GM19397 (cell line): ENCODE measurements around the gene CTDSPL.

Experiments used
- ATAC-seq: cut with Tn5 transposase; IDR thresholded peaks from one replicate; pipeline ENCODE4 v1.9.1; 2021; ENCODE audit warnings: mild to moderate bottlenecking, moderate library complexity; ENCODE audit not compliant: unreplicated experiment

Gene CTDSPL

DNA sequence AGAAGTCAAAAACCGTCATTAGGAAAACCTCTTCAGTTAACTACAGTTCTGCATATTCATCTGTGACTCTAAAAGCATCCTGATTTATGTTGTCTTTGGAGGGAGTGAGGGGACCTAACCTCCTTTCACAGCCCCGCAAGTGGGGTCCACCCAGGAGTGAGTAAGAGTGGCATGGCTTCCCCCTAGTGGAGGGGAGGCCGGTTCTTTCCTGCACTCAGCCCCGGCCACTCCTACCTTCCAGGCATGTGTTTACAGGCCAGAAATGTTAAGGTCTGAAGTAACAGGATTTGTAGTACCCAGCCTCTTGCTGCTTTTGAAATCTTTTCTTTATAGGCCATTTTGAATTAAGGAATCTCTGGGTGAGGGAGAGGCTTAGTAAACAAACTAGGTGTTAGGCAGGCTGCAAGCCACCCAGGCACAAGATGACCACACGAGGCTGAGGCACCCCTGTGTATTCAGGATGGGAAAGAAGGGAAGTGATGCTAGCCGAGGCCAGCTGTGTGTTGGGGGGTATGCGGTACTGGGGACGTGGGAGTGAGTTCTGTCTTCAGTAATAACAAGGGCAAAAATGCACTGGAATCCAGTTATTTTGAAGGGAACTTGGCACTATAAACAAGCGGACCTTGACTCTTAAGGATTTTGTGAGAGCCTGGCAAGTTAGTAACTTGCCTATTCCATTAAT, 50.5 kb downstream of the CTDSPL start:
- no peak for ATAC-seq

DNA sequence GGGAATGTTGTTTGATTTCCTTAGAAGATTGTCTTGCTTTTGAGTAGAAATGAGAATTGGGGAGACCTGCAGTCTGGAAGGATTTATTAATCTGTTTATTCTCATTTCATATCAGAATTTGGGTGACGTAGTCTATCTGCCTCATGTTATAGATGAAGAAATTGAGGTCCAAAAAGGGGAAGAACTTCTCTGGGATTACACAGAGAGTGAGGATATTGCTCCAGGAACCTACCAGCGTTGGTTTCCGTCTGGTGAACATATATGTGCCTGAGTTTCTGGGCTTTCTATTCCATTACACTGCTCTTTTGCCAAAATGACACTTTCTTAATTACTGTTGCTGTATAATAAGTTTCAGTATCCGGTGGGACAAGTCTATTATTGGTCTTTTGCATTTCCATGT, 51.8 kb downstream of the CTDSPL start:
- no peak for ATAC-seq

DNA sequence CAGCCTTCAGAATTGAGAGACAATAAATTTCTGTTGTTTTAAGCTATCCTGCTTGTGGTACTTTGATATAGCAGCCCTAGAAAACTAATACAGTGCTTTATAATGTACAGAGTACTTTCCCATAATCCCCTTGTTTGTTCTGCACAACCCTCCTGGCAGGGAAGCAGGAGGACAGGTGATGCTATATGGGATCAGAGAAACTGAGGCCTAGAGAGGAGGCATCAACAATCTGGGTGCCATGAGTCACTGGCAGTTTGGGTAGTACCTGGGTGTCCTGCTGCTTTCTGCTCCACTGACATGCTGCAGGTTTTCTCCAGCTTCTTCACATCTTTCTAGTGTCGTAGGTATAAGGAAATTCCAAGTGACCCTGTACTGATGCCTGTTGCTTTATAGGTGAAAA, 55.0 kb downstream of the CTDSPL start:
- ATAC-seq: no peak

DNA sequence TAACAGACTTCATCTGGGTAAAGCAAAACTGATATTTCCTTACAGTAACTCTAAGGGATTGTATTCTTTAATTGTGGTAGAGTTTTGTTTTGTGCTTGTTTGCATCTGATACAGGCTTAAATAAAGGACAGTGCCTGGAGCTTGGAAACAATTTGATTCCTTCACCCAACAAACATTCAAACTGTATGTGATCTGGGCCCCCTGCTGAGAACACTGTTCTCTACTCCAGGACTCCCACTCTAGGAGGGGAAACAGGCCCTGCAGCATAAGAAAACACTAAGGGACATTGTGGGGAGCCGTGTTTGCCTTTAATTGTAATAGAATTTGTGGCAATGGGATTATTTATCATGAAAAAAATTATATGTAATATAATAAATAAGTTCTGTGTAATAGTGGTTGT, 56.9 kb downstream of the CTDSPL start:
- no peak for ATAC-seq

DNA sequence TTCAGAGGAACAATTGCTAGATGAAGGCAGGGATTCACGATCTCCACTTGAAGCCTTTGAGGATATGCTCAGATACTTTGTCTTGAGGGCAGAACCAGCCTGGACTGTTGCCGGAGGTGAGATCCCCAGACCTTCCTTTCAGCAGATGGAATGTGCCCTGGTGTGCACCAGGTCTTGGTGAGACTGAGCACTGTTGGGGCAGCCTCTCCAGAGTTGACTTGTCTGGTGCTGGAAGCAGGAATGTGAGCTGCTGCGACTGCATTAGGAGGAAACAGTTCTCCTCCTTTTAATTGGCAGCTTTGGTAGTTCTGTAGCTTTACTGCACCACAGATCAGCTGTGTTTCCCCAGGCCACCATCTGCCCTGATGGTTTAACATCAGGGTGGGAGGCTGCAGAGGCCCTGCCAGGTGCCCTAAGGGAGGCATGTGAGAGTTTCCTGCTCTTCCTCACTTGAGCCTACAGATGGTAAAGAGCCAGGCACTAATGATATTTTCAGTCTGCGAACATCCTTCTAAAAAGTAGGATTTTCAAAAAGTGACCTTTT, 58.5 kb downstream of the CTDSPL start:
- no peak for ATAC-seq

DNA sequence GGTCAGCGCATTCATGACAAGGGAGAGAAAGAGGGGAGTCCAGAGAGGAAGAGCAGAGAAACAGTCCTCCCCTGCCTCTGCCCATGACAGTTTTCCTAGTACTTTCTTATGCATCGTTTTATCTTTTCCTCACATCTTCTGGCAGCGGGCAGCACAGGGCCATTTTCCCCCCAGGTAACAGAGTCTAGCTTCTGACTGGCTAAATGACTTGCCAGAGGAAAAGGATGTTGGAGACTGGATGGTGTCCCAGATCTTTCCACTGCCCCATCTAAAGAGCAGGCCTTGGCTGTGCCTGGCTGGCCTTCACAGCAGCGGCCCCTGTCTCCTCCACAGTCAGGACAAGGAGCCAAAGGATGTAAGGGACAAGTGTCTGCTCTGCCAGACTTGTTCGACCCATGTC, 59.3 kb downstream of the CTDSPL start:
- no peak for ATAC-seq

DNA sequence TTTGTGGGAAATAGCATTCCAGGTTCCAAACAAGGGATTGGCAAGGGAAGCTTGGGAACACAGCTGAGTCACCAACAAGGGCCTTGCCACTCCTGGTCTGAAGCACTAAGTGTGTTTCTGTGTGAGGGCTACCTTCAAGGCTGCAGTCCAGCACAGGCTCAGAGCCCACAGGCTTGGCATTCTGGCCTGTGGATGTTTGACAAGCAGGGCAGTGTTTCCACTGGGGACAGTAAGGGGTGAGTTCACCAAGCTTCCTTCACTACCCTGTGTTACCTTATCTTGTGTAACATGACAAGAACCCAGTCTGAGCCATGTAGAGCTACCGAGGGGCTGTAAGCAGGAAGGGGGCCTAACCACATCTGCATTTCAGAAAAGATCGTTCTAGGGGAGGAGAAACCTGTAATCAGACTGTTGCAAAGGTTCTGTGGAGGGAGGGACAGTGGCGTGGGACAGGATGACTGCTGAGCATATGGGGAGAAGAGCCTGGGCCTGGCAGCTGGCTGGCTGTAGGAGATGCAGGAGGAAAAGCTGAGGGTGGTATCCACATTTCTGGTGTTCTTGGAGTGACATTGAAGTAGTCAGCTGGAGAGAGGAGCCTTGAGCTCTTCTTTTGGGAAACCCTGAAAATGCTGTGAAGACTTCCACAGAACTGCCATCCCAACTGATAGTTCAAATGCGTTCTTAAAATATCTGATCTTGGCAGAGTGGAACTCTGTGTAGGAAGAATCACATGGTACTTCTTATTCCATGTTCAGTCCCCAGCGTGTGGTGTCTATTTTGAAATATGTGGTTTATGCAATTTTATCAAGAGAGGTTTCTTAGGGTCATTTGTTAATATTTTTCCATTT, 61.3 kb downstream of the CTDSPL start:
- no peak for ATAC-seq

DNA sequence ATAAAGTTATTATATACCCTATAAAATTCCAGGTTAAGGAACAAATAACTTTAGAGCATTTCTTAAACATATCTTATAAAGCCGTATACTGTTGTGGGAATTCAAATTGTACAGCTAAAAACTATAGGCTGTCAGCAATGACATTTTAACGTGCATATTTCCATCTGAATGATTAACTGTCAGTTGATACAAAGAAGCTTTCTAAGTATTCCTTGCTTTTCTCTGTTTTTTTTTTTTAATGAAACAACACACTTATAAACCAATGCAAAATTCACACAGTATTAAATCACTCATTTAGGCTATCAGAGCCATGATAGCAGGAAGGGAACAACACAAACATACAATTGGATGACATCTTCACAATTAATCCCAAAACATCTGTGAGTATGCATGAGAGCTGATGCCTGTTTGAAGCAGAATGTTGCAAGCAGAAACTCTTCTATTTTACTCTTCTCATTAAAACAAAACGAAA, 61.9 kb downstream of the CTDSPL start:
- no peak for ATAC-seq

DNA sequence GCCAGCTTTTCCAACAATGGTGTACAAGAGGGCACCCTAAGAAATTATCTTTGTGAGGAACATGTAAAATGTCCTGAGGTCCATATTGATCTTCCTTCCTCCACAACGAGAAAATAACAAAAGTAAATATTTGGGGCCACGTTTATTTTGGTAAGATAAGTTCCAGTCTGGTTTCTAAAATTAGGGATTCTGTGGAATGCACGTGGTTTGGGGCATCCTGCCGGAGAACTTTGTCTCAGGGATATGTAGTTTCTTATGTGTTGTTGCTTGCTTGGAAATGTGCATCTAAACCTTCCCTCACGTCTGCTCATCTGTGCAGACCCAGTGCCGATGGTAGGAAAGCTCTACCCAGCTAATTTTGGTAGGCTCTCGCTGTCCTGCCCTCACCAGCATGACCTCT, 62.8 kb downstream of the CTDSPL start:
- ATAC-seq: no peak

DNA sequence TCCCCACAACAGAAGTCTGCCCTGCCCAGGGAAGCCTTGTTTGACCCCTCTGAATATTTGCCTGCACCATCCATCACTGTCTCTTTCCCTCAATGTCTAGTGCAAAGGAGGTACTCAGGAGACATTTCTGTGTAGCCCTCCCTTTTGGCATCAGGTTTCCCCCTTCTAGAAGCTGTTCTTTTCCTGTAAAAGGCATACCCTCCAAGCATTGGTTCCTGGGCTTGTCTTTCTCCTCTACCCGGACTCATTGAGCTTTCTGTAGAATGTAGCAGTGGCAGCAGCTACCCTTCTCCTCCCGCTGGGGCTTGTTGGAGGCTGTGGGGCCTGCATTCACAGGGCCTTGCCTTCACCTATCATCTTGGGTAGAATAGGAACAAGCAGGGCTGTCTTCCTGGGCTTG, 63.5 kb downstream of the CTDSPL start:
- ATAC-seq: no peak

DNA sequence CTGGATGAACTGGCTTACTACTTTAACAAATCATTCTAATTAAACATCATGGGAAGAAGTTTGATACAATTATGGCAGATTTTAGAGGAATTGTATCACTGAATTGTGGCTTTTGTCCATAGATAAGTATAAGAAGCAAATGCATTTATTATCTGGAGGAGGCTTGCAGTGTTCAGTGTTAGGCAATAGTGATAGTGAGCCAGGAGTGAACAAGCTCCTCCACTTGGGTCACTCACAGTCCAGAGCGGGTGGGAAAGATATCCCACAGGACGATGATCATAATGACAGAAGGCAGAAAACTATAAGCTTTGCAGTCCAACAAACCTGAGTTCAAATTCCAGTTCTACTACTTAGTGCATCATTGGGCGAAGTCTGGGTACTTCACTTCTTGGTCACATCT, 64.9 kb downstream of the CTDSPL start:
- no peak for ATAC-seq

DNA sequence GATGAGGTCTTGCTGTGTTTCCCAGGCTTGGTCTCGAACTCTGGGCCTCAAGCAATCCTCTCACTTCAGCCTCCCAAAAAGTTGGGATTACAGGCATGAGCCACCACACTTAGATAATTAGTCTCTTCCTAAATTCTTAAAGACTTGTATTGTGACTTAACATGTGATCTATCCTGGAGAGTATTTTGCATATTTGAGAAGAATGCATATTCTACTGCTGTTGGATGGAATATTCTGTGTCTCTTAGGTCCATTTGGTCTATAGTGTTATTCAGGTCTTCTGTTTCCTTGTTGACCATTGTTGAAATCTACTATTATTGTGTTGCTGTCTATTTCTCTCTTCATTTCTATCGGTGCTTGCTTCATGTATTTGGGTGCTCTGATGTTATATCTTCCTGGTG, 68.8 kb downstream of the CTDSPL start:
- ATAC-seq: no peak

DNA sequence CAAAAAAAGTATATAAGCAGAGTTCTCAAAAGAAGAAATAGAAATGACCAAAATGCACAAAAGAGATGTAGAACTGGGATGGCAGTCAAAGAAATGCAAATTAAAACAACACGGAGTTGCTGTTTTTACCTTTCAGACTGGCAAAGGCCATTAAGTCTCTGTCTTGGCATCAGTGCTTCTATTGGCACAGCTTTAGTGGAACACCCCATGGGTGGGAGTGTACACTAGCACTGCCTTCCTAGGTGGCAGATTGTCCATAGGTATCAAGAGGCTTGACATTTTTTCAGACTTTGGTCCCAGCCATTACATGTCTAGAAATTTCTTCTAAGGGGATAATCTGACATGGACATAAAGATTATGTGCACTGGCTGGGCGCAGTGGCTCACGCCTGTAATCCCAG, 70.8 kb downstream of the CTDSPL start:
- no peak for ATAC-seq

DNA sequence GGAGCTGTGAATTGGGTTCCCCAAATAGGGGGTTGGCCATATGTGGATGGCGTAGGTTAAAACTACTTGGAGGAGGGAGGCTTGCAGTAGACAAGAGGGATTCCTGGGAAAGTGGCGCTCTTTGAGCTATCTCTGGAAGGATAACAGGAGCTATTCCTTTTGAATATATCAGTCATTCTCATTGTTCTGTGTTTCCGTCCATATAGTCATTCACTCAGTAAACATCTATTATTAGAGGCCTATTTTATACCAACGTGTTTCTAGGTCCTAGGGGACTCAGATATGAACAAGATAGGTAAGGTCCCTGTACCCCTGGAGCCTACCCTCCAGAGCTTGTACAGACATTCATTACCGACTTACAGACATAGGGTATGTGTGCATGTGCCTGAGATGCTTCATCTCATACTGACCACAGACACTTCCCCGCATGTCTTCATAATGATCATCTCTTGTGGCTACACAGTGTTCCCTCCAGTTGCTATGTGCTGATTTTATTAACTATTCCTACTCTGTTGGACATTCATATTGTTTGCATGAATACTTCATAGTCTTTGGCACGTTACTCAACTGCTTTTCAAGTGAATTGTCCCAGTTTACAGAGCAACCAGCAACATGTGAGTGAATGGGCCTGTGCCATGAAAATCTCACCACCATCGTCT, 73.1 kb downstream of the CTDSPL start:
- ATAC-seq: no peak

DNA sequence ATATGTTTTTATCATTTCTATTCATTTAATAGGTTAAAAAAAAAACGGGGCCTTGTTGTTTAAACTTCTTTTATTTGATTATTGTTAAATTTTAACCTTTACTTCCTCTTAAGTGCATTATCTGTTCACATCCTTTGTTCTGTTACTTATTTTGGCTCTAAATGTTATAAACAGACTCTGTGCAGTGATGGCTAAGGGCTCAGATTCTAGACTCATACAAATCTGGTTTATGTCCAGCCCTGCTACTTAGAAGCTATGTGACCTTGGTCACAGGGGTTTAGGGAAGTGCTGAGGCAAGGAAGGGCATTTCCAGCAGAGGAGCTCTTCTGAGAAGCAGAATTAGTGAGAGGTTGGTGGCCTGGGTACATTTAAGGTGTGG, 73.6 kb downstream of the CTDSPL start:
- ATAC-seq: no peak

DNA sequence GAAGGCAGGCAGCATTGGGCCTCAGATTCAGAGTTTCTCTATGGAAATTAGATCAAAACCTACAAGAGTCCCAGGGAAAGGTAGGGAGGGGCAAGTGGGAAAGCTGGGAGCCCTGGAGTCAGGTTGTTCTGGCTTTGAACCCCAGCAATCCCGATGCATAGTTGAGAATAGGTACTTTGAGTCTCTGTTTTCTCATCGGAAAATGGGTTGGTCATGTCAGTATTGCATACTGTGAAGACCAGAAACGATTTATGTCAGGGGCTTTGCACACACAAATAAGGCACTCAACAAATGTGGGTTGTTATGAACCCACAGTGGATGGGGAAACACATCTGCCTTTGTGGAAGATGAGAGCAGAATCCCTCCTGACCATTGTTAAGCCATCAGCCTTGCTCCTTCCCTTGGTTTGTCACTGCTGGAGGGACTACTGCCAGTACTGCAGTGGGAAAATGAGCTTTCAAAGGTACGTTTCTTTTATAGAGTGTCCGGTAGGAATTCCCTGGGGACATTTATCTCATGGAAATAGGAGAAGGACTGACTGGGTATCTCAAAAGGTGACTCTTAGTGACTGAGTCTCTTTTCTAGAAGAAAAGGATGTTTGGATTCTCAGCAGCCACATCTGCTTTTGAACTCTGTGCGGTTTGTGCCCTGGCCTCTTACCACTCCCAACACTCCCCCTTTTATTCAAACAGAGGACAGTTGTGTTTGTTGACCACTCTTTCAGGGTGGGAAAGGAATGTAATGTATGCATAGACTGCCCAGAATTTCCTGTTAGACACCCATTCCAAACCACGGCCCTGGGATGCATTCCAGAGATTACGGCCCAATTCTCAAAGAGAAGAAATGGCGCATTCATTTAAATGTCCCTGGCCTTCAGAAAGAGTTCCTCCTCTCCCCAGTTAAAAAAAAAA, 74.3 kb downstream of the CTDSPL start:
- no peak for ATAC-seq

DNA sequence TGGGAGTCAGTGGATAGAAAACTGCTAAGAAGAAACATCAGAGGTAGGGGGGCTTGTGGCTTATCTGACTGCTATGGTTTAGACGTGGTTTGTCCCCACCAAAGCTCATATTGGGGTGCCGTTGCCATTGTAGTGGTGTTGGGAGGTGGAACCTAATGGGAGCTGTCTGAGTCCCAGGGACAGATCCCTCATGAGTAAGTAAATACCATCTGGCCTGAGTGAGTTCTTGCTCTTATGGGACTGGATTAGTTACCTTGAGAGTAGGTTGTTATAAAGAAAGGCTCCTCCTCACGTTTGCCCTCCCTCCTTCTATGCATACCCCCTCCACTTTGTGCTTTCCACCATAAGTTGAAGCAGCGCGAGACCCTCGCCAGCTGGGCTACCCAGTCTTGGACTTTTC, 75.5 kb downstream of the CTDSPL start:
- no peak for ATAC-seq

DNA sequence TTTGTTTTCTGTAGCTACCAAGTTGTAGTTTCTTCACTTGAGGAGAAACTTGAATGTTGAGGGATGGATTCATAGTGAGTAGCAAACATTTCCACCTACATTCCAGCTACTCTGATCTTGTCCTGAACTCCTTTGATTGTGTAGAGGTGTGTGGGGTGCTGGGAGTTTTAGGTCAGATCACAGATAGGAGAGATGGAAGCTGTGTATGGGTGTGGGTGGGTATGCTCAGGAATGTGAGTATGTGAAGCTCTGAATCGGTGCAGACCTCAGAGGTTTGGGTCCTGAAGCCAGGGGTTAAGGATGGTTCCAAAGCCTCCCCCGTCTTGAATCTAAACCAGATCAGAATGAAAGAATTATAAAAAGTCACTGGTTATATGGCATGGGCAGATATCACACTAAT, 76.3 kb downstream of the CTDSPL start:
- no peak for ATAC-seq

DNA sequence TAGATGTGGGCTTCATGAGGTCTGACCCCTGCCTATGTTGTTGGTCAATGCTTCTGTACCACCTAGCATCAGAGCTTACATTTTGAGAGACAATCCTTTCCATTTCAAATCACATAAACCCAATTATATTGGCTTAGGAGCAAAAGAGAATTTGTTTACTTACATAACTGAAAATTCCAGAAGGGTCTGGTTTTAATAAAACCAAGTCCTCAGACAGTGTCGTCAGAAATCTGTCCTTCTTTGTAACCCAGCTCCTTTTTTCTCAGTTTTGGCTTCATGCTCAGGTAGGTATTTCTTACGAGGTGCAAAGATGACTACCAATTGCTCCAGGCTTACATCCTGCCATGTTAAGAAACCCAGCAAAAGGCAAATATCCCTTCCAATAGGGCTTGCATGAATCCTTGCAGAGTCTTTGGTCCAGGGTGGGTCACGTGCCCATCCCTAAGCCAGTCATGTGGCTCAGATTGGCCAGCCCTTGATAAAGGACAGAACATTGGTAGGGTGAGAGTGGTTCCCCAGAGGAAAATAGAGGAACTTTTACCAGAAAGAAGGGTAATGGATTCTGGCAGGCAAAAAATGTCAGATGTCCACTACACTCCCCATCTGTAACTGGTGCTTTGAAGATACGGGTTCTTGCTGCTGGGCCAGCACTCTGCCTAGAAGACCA, 78.7 kb downstream of the CTDSPL start:
- no peak for ATAC-seq
